Upper lobe of left lung (tissue), 6 donors: ENCODE results near the gene KLC1. TPM values are rescaled to one million over a fixed set of nuclear protein-coding genes. Genes with fewer than 3 reads are reported as not detected.
A peak's percentile ranks its signal among the peaks of the same experiment; 100 is the strongest.

ENCODE experiments used
- ATAC-seq, 2 donors: fragments of 200-7000 bp; cut with Tn5 transposase; one replicate each; pipeline ENCODE4 v1.9.1; 2022; ENCODE audit warnings: mild to moderate bottlenecking in 2 of 2, moderate library complexity in 2 of 2; ENCODE audit not compliant: low FRiP score in 2 of 2
- DNase-seq, 2 donors: peaks; one replicate each; pipeline ENCODE4 v3.0.0-alpha.2; 2019 to 2020
- H3K27ac ChIP-seq, 4 donors: fragments of 200-600 bp; sonication (generic); one replicate each; pipeline ENCODE4 v1.5.1; 2016 to 2019
- H3K27me3 ChIP-seq, 4 donors: fragments of 200-600 bp; sonication (generic); one replicate each; pipeline ENCODE4 v1.5.1; 2017 to 2019
- H3K36me3 ChIP-seq, 4 donors: fragments of 200-600 bp; sonication (generic); one replicate each; pipeline ENCODE4 v1.5.1; 2016 to 2019
- H3K4me1 ChIP-seq, 4 donors: fragments of 200-600 bp; sonication (generic); one replicate each; pipeline ENCODE4 v1.5.1; 2018 to 2019
- H3K4me3 ChIP-seq, 4 donors: fragments of 200-600 bp; sonication (generic); one replicate each; pipeline ENCODE4 v1.5.1; 2017 to 2019; ENCODE audit warnings: mild to moderate bottlenecking in 2 of 4, moderate library complexity in 1 of 4
- H3K9me3 ChIP-seq, 4 donors: fragments of 200-600 bp; sonication (generic); one replicate each; pipeline ENCODE4 v1.5.1; 2018 to 2019
- CTCF ChIP-seq, 6 experiments: fragments of 450-650 bp in 4 of 6; fragments of 200-600 bp in 2 of 6; sonication (generic) in 2 of 6; IDR thresholded peaks; one replicate each; pipeline ENCODE4 v1.5.1; 2016 to 2019; ENCODE audit warnings: antibody characterized with exemption in 6 of 6
- EP300 ChIP-seq, 4 donors: sonication (generic); formaldehyde crosslinking; IDR thresholded peaks; one replicate each; pipeline ENCODE4 v1.5.1; 2017; ENCODE audit warnings: antibody characterized with exemption in 4 of 4, control low read depth in 2 of 4
- POLR2A ChIP-seq, 4 donors: fragments of 450-650 bp; IDR thresholded peaks; one replicate each; pipeline ENCODE4 v1.5.1; 2016 to 2017; ENCODE audit warnings: antibody characterized with exemption in 4 of 4, mild to moderate bottlenecking in 2 of 4
- POLR2AphosphoS5 ChIP-seq, 2 donors: sonication (generic); formaldehyde crosslinking; IDR thresholded peaks; one replicate each; pipeline ENCODE4 v1.5.1; 2017; ENCODE audit warnings: antibody characterized with exemption in 2 of 2
- WGBS, 2 donors: methylation state at CpG; one replicate each; pipeline ENCODE4 v1.1.5; 2017 to 2018; 5-methylcytosine and 5-hydroxymethylcytosine counted together
- total RNA-seq, 6 donors: library from RNA; depleted of rRNA in 4 of 6; stranded (reverse); fragments of >200 nt in 4 of 6; gene quantifications; one replicate each; pipeline versions ENCODE4 v1.1.0 to v1.2.1, GENCODE V29; 2016 to 2021
- donor health status: DM: no; HTN: no; CAD: no; lungs with moderate emphysema.
- donor health status: DM: no; HTN: yes; CAD: no; lungs with severe emphysema.

KLC1 gene
- total RNA-seq, 6 donors from 2014 or later, result 175 to 614 (median 267) TPM

- Histone ChIP-seq H3K4me3 (peak overlapping the region; percentile 57 to 98 (median 98)), H3K27ac (no peak overlapping the region), H3K9me3 (no peaks in the 10 kb centered on the region), H3K36me3 (no peaks in the 10 kb centered on the region), H3K27me3 (no peaks in the 10 kb centered on the region), H3K4me1 (peaks cover 31 to 72% (median 40%) of the 10 kb centered on the region in 4 donors)
- DNase-seq (no peak), ATAC-seq (no peak)
- 79 to 81% methylated on average over 17 of the region's 17 CpGs for WGBS, 2 donors
- TF ChIP-seq CTCF (IDR thresholded peaks at IDR 0.05), result no peak
These were observed 87.9 kb downstream of the KLC1 start for GRCh38 chr14:103716899-103717411.

- WGBS, 2 donors, result 56 to 74% methylated on average over 16 of the region's 16 CpGs
- Histone ChIP-seq H3K4me3 (no peak overlapping the region), H3K4me1 (peaks cover 25 to 67% (median 33%) of the 10 kb centered on the region in 4 donors), H3K27ac (no peak overlapping the region), H3K36me3 (no peaks in the 10 kb centered on the region), H3K27me3 (no peaks in the 10 kb centered on the region), H3K9me3 (no peaks in the 10 kb centered on the region)
- no peak for TF ChIP-seq POLR2A (IDR thresholded peaks at IDR 0.05)
- TF ChIP-seq POLR2AphosphoS5 (IDR thresholded peaks at IDR 0.05), result no peak
- TF ChIP-seq CTCF (IDR thresholded peaks at IDR 0.05), result no peak
- TF ChIP-seq EP300 (IDR thresholded peaks at IDR 0.05), result no peak
- DNase-seq (peak in 1 of 2 donors; percentile 87), ATAC-seq (no peak)
These were observed 89.6 kb downstream of the KLC1 start for GRCh38 chr14:103718572-103718971.

GRCh38 chr14:103719751-103720150 lies 90.7 kb downstream of the KLC1 start:
- DNase-seq (no peak), ATAC-seq (no peak)
- Histone ChIP-seq H3K4me3 (no peak overlapping the region), H3K36me3 (no peaks in the 10 kb centered on the region), H3K27me3 (no peaks in the 10 kb centered on the region), H3K27ac (no peak overlapping the region), H3K4me1 (peaks cover 28 to 71% (median 34%) of the 10 kb centered on the region in 4 donors), H3K9me3 (no peaks in the 10 kb centered on the region)
- no peak for TF ChIP-seq POLR2AphosphoS5 (IDR thresholded peaks at IDR 0.05)
- TF ChIP-seq EP300 (IDR thresholded peaks at IDR 0.05), result no peak
- TF ChIP-seq CTCF (IDR thresholded peaks at IDR 0.05), result no peak
- no peak for TF ChIP-seq POLR2A (IDR thresholded peaks at IDR 0.05)
- 87 to 93% methylated on average over 7 to 8 of the region's 8 CpGs for WGBS, 2 donors

- peaks cover 25 to 61% (median 31%) of the 10 kb centered on the region in 4 donors for H3K4me1 ChIP-seq
- H3K4me3 ChIP-seq, result no peak overlapping the region
- no peak for TF ChIP-seq POLR2AphosphoS5 (IDR thresholded peaks at IDR 0.05)
- ATAC-seq (no peak), DNase-seq (peak in 1 of 2 donors; percentile 63)
- H3K9me3 ChIP-seq, result no peaks in the 10 kb centered on the region
- 86 to 87% methylated on average over 22 to 24 of the region's 26 CpGs for WGBS, 2 donors
- H3K36me3 ChIP-seq, result peaks cover 0 to 7% (median 2%) of the 10 kb centered on the region in 4 donors
- peak overlapping the region in 1 of 4 donors; percentile 31 for H3K27ac ChIP-seq
- H3K27me3 ChIP-seq, result no peaks in the 10 kb centered on the region
These were observed 92.5 kb downstream of the KLC1 start for GRCh38 chr14:103721334-103722120.

GRCh38 chr14:103723748-103724081 lies 94.7 kb downstream of the KLC1 start:
- Histone ChIP-seq H3K27ac (peak overlapping the region in 3 of 4 donors; percentile 50 to 56 (median 52)), H3K36me3 (peaks cover 0 to 16% (median 9%) of the 10 kb centered on the region in 4 donors), H3K27me3 (no peaks in the 10 kb centered on the region), H3K4me1 (peaks cover 16 to 48% (median 21%) of the 10 kb centered on the region in 4 donors), H3K4me3 (no peak overlapping the region), H3K9me3 (no peaks in the 10 kb centered on the region)
- no peak for ATAC-seq
- no peak for DNase-seq
- WGBS, 2 donors, result 81 to 94% methylated on average over 6 to 7 of the region's 7 CpGs
- TF ChIP-seq CTCF (IDR thresholded peaks at IDR 0.05) (no peak), EP300 (IDR thresholded peaks at IDR 0.05) (no peak), POLR2A (IDR thresholded peaks at IDR 0.05) (no peak), POLR2AphosphoS5 (IDR thresholded peaks at IDR 0.05) (no peak)
